PC-9 (cell line): ENCODE measurements around the gene SLC6A4.

Experiments used
- CTCF ChIP-seq: fragments of 200-600 bp; sonication (generic); conservative IDR thresholded peaks from 2 replicates; pipeline ENCODE4 v1.6.1; 2017; ENCODE audit warnings: mixed run types, antibody characterized with exemption, mild to moderate bottlenecking, moderate library complexity
- EZH2 ChIP-seq: fragments of 200-600 bp; sonication (generic); IDR thresholded peaks from 2 replicates; pipeline ENCODE4 v1.8.0; 2017; ENCODE audit warnings: antibody characterized with exemption, low read depth

GRCh38 chr17:30164531-30164930 is 71.0 kb downstream of the SLC6A4 start:
- no peak for TF ChIP-seq CTCF
- no peak for TF ChIP-seq EZH2
